ENCODE results near the gene KIAA0319L. TPM values are rescaled to one million over a fixed set of nuclear protein-coding genes. Genes with fewer than 3 reads are reported as not detected.

The KIAA0319L gene
- total RNA-seq, 6 experiments from 2014 or later, result 30.5 to 39.0 (median 31.8) TPM

GRCh38 chr1:35565742-35566133 lies 8.5 kb upstream of the KIAA0319L start:
- peaks cover 56% of the 10 kb centered on the region for H3K4me1 Mint-ChIP-seq (ENCODE audit: low read depth)
- TF ChIP-seq CTCF (IDR thresholded peaks at IDR 0.05), result no peak
- no peak overlapping the region for H3K27ac Mint-ChIP-seq
- peaks cover 3% of the 10 kb centered on the region for H3K27me3 Mint-ChIP-seq (ENCODE audit: insufficient read depth)
- H3K36me3 Mint-ChIP-seq (ENCODE audit: low read depth), result no peaks in the 10 kb centered on the region
- H3K9me3 Mint-ChIP-seq, result no peaks in the 10 kb centered on the region
- H3K4me3 Mint-ChIP-seq, result no peak overlapping the region
- no peak for DNase-seq

GRCh38 chr1:35564884-35565741 lies 7.9 kb upstream of the KIAA0319L start:
- H3K27me3 Mint-ChIP-seq (ENCODE audit: insufficient read depth), result peaks cover 3% of the 10 kb centered on the region
- no peak overlapping the region for H3K27ac Mint-ChIP-seq
- H3K4me3 Mint-ChIP-seq, result no peak overlapping the region
- DNase-seq, result no peak
- H3K4me1 Mint-ChIP-seq (ENCODE audit: low read depth), result peaks cover 49% of the 10 kb centered on the region
- H3K9me3 Mint-ChIP-seq, result no peaks in the 10 kb centered on the region
- TF ChIP-seq CTCF (IDR thresholded peaks at IDR 0.05), result peak; percentile 48
- no peaks in the 10 kb centered on the region for H3K36me3 Mint-ChIP-seq (ENCODE audit: low read depth)

DNA sequence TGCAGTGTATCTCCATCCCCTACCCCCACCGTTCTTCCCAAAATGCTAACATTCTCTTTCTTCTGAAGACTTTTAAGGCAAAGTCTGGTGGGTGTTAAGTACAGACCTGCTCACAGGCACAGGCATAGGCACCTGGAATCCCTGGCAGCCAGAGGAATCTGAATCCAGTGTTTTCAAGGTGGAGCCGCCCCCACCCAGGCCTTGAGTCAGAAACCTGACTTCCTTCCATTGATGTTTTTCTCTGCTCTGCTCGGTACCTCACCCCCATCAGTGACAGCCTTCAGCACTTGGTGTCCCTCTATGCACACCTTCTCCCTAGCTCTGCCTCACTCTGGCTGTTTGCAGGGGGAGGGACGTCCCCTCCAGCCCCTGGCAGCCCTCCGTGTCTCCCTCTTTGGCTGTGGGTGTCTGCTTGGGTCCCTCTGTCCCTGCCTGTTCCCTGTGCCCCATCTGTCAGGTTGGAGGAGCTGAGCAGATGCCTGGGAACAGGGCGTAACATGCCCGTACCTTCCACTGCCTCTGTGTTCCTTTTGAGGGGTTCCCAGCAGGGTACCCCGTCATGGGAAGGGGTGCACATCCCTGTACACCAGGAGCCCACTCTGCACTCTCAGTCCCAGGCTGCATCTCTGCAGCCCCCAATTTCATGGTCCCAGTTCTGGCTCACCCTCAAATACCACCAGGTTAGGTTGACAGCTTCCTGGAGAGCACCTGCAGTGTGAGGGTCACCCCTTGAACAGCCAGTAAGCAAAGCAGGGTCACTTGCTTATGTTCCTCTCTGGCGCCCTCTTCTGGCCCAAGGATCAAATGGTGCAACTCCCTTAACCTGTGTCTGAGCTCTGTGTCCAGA lies 7.1 kb upstream of the KIAA0319L start:
- Mint-ChIP-seq H3K27ac (no peak overlapping the region), H3K27me3 (ENCODE audit: insufficient read depth) (peaks cover 5% of the 10 kb centered on the region)
- peak; percentile 67 for DNase-seq

GRCh38 chr1:35563166-35563565 lies 6.0 kb upstream of the KIAA0319L start:
- TF ChIP-seq CTCF (IDR thresholded peaks at IDR 0.05), result no peak
- peaks cover 3% of the 10 kb centered on the region for H3K36me3 Mint-ChIP-seq (ENCODE audit: low read depth)
- H3K4me1 Mint-ChIP-seq (ENCODE audit: low read depth), result peaks cover 46% of the 10 kb centered on the region
- no peak overlapping the region for H3K27ac Mint-ChIP-seq
- H3K9me3 Mint-ChIP-seq, result no peaks in the 10 kb centered on the region
- no peak overlapping the region for H3K4me3 Mint-ChIP-seq
- DNase-seq, result no peak
- peaks cover 5% of the 10 kb centered on the region for H3K27me3 Mint-ChIP-seq (ENCODE audit: insufficient read depth)

More for the DNA sequence above, 7.1 kb upstream of the KIAA0319L start:
- Mint-ChIP-seq H3K4me3 (no peak overlapping the region), H3K9me3 (no peaks in the 10 kb centered on the region), H3K36me3 (ENCODE audit: low read depth) (no peaks in the 10 kb centered on the region), H3K4me1 (ENCODE audit: low read depth) (peaks cover 49% of the 10 kb centered on the region)
- peak; percentile 90 for TF ChIP-seq CTCF (IDR thresholded peaks at IDR 0.05)

DNA sequence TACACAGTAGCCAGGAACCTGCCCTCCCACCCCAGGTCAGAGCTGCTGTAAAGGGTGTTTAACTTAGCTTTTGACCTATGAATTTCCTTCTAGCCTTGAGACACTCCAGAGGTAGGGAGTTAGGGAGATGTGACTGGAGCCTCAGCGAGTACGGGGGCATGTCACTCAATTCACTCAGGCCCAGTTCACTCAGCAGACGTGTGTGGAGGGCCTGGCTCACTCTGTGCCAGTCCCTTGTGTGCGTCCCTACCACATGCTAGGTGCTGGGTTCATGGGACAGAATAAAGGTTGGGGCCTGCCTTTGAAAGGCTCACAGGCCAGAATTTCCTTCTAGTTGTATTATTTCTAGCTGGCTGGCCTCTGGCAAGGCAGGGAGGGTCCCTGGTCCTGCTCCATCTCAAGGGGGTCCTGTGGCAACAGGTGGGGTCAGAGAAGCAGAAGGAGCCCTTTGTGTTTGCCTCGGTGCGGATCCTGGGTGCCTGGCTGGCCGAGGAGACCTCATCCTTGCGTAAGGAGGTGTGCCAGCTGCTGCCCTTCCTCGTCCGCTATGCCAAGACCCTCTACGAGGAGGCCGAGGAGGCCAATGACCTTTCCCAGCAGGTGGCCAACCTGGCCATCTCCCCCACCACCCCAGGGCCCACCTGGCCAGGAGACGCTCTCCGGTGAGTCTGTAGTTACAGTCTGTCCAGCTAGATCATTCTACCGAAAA lies 4.9 kb upstream of the KIAA0319L start:
- Mint-ChIP-seq H3K27ac (no peak overlapping the region; the same call in 1 of the 2 replicates), H3K36me3 (ENCODE audit: low read depth) (peaks cover 6% of the 10 kb centered on the region), H3K27me3 (ENCODE audit: insufficient read depth) (peaks cover 5% of the 10 kb centered on the region), H3K4me3 (no peak overlapping the region), H3K9me3 (no peaks in the 10 kb centered on the region), H3K4me1 (ENCODE audit: low read depth) (peaks cover 41% of the 10 kb centered on the region)
- TF ChIP-seq CTCF (IDR thresholded peaks at IDR 0.05), result no peak
- DNase-seq, result no peak

Data from HFFc6 (cell line).